Measurements from ENCODE around the gene RGMB.

RGMB gene

DNA sequence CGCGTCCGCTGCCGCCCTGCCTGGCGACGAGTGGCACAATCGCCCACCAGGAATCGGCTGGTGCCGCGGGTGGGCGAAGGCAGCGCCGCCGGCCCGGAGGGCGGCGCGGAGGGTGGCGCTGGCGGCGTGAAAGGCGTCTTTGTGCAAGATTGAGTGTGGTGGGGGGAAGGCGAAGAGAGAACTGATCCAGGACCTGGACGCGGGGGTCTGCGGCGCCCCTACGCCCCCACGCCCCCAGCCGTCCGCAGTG is 4.6 kb upstream of the RGMB start:
- no peak for DNase-seq

DNA sequence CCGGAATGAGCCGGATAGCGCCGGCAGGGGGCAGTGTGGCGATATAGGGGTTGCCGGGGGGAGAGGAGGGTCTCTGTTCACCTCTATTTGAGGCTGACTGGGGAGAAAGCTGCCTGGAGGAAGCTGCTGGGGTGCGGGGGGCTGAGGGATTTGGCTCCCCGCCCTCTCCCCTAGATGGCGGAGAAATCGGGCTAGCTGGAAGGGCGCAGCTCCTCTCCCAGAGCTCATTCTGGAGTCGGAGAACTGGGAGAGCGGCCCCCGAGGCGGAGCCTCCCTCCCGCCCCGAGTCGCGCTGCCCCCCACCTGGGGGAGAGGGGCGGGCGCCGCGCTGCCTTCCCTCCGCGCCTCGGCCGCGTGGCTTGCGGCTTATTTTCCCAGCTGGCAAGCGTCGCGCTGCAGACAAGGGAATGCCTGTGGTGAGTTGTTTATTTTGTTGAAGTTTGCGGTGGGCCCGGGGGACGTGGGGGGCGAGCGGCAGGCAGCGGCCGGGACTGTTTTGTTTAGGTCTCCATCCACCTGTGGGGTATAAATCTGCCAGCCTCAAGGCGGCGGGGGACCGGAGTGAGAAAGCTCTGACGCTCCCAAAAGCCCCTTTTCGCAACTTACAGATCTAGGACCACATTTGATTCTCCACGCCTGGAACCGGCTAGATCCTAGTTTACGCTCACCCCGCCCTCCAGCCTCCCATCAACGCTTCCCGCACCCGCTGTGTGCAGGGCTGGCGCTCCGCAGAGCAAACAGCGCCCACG is 4.1 kb upstream of the RGMB start:
- DNase-seq = no peak

DNA sequence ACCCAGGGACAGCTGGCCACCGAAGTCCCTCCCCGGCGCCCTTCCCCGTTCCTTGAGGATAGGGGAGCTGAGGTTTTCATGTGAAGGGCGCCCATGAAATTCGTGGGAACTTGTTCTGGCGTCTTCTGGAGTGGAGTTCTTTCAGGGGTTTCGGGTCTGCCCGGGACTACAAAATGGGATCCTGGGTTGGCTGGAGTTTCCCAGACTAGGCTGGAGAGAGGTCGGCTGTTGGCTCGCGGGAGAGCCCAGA is 3.6 kb upstream of the RGMB start:
- DNase-seq = no peak

DNA sequence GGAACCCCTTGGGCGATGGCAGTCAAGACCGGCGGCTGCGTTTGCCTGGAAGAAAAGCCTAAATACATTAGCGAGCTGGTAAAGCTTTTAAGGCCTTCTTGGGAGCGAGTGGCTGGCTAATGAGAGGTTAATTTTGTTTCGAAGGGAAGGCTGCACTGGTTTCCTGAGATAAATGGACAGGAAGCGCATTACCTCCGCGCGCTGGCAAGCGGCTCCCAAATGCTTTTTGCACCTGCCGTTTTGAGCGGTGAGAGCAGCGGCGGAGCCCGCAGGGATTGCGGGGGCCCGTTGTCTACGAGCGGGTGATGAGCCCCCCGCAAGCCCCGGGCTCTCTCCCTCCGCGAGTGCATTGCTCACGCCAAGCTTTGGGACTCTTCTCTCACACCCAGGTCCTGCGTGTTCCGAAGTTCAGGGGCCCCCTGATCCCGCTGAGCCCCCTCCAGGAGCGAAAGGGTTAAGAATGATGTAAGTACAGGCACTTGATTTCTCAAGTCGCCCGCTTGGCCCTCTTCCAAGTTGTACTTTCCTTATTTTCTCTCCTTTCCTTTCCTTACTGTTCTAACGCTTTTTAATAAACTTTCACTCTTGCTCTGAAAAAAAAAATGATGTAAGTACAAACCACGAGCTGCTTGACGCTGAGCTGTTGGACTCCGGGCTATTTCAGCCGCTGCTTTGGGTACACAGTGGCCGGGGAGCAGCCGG is 3.1 kb upstream of the RGMB start:
- DNase-seq = peak; percentile 77

DNA sequence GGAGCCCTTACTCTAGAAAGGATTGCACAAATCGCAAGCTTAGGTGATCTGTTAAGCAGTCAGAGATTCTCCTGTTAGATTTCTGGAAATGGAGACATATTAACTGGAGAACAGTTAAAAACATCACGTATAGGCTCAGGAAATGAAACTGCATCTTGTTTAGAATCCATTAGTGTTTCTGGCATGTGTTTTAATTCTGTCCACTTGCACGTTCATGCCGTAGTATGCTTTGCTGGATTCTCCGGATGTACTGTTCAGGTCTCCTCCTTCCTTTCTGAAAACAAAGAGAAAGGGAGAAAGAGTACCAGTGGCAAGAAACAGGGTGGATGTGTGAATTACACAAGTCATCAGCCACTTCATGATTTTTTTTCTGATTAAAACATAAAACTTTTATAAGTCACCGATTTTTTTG is 2.5 kb upstream of the RGMB start:
- peak; percentile 0 for DNase-seq

DNA sequence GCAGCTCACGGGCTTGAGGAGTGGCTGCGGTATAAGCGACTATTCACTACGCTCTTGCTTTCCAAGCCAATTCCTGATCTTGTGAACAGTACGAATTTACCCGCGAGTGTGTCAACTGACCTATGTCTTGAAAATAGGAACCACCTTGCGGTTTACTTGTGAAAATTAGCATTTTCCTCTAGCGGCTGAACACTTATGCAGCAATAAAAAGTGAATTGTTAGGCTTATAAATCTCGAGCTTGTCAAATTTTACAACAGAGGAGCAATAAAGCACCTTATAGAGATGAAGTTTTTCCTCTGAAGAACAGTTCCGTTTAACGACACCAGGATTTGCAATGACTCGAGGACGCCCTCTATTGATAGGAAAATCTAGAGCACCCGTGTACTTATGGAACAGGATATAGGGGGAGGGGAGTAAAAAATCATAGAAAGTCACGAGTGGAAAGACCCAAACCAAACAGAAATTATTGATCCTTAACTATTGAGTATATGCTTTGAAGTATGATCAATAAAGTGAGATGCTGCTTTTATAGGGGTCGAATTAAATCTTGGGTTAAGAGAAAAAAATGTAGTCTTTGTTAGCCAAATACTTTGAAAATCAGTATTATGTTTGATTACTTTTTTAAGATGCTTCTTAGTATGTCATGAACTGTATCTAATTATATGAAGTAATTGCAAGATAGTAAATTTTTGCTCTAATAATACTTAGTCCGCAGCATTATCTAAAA is 1.9 kb upstream of the RGMB start:
- peak; percentile 82 for DNase-seq

DNA sequence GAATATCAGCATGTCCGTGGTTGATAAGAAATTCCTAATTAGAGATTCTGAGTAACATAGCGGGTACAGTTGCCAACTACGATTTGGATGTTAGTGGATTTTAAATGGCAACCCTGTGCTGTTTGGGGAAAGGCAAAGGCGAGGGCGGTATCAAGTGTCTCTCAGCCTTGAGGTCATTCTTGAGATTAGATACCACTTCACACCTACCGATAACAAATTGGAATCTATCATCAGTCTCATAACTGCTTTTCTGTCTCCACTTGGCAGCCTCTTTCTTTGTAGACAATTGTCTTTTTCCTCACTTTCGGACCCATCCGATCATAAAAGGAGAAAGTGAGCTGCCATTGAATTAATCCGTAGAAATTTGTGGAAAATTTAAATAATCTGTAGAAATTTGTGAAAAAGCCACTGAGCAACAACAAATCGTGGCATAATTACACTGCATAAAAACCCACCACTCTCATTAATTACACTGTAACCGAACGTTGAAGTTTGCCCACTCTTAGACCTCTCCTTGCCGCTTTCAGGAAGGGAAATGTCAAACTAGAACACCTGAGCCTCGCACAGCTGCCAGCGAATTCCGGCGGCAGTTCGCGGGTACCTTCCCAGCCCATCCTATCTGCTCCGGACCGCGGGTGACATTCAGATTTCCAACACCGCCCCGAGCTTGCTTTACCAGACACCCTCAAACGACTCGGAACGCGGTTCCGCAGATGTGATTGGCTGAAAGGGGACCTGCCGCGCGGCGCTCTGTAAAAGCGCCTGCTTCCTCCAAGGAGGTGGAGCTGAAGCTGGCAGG is 849 bp upstream of the RGMB start:
- peak; percentile 5 for DNase-seq

DNA sequence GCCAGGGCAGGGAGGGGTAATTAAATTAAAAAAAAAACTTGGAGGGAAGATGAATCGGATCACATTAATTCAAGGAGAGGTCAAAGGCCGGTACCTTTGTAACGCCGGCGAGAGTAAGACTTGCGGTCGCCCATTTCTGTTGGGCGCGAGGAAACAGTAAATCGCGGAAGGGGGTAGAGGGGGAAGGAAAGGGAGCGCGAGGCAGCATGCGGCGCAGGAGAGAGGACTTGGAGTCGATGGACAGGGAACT is 324 bp upstream of the RGMB start:
- DNase-seq = no peak

DNA sequence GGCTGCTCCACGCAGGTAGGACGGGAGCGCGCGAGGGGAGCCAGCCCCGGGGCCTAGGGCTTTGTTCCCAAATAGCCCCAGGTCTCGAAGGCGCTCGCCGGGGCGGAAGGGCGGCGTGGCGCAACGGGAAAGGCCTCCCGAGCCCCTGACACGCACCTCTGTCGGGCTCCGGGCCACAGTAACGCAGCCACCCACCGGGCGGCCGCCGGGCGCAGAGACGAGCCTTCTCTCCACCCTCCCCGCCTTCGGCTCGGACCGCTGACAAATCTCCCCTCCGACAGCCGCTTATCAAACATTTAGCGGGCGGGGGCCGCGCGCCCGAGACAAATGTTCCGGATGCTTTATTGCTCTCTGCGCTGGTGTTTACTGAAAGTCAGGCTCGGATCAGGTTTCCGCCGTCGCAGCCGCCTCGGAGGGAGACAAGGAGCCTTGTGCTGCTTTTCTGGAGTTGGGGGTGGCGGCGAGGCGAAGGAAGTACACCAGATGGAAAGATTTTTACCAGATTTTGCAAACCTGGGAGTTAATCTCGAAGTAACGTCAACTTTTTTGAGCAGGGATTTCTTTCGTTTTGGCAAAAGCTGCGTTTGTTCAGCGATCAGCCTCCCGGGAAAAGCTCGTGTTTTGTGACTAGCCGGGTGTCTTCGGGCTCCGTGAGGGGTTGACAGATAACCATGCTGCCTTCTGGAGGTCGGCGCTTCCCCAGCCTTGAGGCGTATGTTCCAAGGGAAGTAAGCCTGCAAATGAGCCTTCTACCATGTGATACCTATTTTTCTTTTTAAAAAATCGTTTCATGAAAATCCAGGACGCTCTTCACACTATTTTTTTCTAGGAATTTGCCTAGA is 950 bp downstream of the RGMB start:
- peak; percentile 1 for DNase-seq

DNA sequence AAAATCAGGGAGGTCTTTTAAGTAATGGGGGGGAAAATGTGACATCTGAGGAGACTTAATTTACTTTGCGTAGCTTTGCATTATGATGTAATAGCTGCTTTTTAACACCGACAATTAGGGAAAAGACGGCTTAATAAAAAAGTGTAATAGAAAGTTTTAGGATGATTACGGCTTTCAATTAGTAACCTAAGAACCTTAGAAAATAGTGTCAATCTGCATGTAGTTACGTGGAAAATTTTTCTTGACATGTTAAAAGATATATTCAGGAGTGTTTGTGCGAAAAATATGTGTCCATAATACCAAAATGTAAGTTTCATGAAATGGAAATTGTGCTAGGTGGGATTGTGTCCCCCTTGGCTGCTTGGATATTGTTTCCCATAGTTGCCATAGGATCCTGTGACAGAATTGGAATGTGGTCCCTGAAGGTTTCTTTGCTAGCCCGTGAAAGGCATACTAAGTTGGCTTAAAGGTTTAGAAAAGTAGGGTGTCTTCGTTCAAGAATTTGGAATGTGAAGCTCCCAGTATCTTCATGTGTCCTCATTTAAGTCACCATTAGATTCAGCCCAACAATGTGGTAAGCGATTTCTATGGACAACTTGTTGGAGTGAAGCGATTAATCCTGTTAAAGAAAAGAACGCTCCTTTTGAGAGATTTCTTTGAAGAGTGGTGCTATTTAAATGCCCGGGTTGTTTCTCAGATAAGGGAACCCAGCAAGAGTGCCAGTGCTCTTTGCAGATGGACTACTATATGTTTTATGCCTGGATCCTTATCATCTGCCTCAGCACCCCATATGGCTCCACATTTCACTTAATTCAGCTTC is 2.0 kb downstream of the RGMB start:
- DNase-seq = no peak

DNA sequence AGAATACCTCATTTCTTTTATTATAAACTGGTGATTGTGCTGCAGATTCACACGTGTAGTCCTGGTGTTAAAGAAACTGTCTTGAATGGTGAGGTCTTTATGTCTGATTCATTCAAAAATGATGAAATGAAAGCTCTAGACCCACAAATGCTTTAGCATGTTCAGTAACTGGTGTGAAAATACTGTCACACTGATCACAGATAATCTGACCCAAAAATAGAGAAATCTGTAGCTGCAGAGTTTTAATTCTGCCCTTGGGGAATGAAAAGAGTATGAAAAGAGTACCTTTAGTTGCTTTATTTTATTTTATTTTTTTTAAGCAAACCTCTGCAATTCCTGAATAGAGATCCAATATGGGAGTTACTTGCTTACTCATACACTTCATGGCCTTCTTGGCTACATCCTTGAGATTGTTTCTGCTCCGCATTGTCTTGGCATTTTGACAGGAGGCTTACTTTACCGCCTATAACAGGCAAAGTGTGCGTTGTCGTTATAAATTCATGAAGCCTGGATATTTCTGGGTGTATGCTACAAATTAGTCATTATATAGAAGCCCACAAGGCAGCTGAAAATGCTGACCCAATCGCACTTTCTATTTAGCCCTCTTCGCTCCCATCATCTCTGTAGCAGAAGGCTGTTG is 2.7 kb downstream of the RGMB start:
- DNase-seq = no peak

DNA sequence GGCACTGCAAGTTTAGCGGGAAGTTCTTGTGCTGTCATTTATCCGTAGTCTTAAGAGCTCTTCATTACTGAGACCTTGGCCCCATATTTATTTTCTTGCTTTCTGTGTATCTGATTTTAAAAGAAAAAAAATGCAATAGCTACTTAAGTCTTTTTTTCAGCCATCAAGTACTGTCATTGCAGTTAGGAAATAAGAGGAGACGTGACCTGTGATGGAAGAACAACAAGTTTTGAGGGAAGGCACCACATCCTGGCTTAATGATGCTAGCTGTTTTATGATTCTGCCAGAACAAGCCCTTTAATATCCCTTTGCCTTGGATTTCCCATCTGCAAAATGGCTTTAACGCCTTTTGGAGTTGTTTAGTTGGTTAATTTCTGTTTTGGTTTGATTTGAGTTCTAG is 3.8 kb downstream of the RGMB start:
- no peak for DNase-seq

DNA sequence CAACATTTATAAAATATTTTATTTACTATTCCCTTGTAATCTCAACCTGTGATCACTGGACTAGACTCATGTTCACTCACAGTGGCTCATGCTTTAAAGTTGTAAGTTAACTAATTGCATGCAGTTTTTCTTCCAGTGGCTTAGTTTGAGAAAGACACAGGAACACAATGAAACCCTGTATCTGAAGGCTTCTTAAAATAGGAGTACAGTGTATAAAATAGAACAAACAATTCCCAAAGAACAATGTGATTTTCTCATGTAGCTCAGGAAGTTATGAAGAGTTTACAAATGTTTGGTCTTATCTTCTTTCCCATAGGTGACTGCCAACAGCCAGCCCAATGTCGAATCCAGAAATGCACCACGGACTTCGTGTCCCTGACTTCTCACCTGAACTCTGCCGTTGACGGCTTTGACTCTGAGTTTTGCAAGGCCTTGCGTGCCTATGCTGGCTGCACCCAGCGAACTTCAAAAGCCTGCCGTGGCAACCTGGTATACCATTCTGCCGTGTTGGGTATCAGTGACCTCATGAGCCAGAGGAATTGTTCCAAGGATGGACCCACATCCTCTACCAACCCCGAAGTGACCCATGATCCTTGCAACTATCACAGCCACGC is 5.9 kb downstream of the RGMB start:
- DNase-seq = no peak

DNA sequence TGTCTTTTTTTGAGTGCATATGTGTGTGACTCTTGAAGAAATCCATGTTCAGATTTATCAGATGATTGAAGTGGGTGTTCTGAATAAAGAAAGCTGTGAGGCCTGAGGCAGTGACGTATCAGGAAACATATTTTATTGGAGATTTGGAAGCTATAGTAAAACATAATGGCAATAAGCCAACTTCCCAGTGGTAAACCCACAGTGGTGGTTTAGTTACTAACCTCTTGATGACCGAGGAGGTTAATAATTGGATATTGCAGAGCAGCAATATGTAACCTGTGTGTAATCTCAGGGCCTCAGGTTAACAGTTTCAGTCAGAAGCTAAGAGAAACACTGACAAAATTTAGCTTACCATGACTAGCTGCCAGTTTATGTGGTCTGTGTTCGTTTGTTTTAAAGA is 6.9 kb downstream of the RGMB start:
- DNase-seq = no peak

DNA sequence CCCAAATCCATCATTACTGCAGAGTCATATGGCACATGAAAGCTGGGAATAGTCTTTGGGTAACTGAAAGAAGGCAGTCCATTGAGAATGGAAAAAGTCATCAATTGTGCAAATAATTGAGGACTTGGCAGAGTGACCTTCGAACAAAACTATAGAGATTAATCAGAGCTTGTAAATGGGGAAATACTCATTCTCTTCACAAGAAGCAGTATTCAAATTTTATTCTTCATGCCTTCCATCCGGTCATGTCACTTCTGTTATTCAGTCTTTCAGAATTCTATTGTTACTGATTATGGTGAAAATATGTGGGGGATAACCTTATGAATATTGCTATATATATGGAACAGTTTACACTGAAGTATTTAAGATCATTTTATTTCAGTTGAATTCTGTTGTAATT is 8.1 kb downstream of the RGMB start:
- no peak for DNase-seq

DNA sequence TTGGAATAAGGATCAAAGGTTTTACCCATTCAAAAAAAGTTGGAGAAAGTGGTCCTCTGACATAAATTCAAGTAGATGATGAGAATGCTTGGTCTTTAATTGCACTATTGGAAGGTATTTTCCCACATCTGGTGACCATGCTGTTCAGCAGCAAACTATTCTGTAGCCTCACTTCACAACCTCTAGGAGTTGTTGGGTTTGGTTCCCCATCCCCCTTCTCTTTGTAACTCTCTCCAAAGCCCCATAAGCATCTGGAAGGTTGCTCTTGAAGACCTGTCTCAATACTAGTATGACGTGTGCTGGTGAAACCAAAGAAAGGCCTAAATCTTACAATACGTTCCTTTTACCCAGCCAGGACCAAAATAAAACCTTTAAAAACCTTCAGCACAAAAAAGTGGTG is 8.5 kb downstream of the RGMB start:
- DNase-seq = no peak

DNA sequence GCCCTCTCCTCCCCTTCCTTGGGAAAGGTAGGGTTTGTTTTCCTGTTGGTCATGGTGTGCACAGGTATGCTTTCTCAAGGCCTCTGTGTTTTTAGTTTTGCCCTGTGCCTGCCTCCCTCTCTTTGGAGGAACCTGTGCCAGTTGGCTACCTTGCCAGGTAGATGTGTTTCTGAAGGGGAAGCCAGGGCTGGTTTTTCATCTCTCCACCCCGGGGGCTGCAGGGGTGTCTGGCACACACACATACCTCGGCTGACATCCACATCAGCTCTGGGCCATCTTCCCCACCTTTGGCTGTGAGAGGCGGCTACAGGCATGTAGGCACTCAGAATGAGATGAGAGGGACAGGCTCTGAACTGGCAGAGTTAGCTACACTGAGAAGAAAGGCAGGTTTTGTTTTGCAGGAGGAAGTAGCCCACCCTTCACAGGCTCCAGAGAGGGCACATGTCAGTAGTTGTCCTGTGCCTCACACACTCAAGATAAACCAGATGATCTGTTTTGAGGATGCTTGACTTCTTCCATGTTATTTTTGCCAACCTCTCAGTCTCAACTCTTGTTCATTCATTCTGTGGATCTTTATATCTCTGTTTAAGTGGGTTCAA is 9.7 kb downstream of the RGMB start:
- no peak for DNase-seq

DNA sequence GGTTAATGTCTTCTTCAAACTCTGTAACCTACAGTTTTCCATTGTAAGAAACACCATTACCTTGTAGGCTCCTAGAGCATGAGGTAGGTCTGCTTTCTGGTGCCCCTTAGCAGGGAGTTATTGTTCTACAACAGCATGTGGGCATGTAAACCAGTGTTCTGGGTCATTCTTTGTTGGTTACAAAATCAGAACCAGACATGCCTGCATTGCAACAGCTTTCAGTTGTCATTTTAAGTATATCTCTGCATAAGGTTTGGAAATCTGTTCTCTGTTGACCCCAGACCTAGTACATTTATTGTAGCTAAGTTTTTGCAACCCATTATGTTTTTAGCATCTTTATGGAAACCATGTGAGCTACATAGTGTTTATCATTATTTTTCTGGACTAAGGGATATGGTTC is 10.9 kb downstream of the RGMB start:
- DNase-seq = no peak

DNA sequence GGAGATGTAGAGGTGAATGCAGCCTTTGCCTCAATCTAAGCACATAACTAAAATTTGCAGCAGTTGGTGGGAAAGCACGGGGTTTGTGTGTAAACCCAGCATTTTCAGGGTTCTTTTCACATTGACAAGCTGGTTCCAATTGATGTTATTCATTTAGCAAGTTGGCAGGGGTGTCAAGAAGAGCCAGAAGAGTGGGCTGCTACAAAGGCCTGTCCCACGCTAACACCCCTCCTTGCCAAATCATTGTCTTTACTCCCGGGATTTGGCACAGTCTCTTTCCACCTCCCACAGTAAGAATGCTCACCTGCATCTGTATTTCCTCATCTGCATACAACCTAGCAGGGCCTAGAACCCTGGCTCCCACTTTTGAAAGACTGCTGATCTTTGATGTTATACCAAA is 11.8 kb downstream of the RGMB start:
- DNase-seq = no peak

DNA sequence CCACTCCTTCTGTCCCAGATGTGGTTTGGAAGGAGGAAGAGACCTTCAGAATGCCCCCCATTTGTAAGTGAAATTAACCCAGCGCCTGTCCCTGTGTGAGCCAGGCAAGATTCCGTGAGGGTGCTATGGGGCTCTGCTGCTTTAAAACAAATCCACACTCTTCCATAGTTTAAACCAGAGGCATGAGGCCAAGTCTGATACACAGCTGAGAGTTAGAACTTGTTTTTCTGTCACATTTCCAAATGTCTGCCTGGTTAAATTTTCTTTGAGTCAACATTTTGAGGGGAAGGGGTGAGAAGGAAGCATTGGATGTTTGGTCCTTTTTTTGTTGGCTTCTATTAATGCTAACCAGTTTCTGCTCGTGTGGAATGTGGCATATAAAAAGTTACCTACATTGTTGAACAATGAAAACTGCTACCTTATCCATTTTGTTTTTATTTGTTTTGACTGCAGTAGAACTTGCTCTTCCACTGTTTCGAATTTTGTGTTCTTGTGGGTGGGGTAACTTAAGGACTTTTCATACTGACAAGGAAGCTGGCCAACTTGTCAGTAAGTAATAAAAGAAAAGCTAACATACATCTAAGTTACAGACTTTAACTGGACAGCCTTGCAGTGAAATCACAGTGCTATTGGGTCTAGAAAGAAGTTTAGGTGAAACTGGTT is 12.9 kb downstream of the RGMB start:
- no peak for DNase-seq
